GM08714 (cell line): ENCODE measurements around the gene NAA80.
"Not testable (repeated sequence)": the region's sequence is repeated elsewhere in the genome, so short reads cannot be mapped to it uniquely, and the experiment has no call there.

Experiments used
- H3K4me3 ChIP-seq: fragments of 200-500 bp; sonication (Bioruptor generic); 2 replicates; pipeline ENCODE4 v1.5.1; 2014; ENCODE audit warnings: mild to moderate bottlenecking, low read length, inconsistent platforms
- ZNF274 ChIP-seq: IDR thresholded peaks from 2 replicates; pipeline ENCODE4 v1.6.1; 2012; ENCODE audit warnings: mild to moderate bottlenecking, low read depth, low read length

Gene NAA80

DNA sequence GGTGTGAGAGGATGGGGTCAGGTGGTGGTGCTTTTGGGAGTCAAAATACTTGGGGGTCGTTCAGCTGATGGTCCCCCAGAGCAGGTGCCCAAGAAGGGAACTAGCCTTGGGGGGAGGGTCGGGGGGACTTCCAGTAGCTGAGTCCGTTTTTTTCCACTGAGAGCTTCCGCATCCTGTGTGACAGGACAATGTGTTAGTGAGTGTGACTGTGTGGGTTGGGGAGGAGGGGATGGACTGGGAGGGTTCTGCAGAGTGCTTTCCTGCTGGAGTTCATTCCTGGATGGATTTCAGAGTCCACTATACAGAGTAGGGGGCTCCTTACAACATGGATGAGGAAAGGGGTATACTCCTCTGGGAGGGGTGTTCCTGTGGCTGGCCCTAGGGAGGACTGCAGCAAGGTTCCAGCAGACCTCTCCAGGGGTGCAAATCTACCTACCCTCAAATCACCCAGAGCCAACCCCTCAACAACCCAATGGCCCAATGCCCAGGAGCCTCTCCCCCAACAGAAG, 23.9 kb upstream of the NAA80 start:
- no peak overlapping the region for H3K4me3 ChIP-seq
- no peak for TF ChIP-seq ZNF274

DNA sequence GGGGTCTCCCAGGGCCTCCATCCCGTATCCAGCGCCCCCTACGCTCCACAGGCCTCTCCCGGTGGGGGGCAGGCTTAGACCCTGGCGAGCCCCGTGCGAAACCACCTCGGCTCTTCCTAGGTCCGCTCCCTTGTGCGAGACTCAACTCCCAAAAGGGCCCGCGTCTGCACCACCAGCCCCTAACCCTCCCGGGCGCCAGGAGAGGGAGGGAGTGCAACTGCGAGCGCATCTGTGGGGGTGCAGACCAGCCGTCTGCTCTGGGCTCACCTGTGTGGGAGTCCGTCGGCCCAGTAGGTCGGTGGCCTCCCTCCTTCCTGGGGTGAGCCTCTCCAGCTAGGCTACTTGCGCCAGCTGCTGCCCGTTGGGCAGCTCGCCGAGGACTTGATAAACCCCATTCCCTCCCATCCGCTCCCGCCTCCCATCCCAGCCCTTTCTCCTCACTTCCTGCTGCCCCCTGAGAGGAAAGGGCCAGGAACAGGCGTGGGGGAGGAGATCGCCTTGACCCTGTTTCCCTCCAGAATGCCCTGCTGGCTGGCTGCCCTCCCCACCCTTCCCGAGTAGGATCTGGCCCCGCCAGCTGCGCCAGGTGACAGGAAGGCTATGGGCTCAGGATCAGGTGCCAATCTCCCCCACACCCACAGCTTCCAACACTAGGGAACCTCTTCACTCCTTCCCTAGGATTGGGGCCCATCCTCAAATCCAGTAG, 23.3 kb upstream of the NAA80 start, which contains the start of gene HYAL2:
Gene HYAL2 (minus strand): TSS at position 360 of the 706 bp plus-strand sequence. CDS start 2,256 bp downstream, outside the sequence.
- peak within 1 kb of the TSS; percentile 91; the same call in 1 of the 2 replicates for H3K4me3 ChIP-seq
- no peak for TF ChIP-seq ZNF274

DNA sequence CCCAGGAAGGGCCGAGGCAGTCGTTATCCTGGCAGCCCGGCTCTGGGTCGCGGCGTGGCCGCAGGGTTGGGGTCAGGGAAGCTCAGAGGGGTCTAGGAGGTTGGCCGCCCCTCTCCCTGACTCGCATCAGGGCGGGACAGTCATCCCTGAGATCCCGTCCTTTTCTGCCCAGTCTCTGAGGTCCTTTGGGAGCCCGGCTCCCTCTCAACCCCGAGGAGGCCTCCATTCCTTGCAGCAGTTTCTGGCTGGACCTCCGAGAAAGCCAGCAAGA, 22.8 kb upstream of the NAA80 start:
- H3K4me3 ChIP-seq = peak overlapping the region; percentile 15; the same call in 1 of the 2 replicates
- TF ChIP-seq ZNF274 = no peak

DNA sequence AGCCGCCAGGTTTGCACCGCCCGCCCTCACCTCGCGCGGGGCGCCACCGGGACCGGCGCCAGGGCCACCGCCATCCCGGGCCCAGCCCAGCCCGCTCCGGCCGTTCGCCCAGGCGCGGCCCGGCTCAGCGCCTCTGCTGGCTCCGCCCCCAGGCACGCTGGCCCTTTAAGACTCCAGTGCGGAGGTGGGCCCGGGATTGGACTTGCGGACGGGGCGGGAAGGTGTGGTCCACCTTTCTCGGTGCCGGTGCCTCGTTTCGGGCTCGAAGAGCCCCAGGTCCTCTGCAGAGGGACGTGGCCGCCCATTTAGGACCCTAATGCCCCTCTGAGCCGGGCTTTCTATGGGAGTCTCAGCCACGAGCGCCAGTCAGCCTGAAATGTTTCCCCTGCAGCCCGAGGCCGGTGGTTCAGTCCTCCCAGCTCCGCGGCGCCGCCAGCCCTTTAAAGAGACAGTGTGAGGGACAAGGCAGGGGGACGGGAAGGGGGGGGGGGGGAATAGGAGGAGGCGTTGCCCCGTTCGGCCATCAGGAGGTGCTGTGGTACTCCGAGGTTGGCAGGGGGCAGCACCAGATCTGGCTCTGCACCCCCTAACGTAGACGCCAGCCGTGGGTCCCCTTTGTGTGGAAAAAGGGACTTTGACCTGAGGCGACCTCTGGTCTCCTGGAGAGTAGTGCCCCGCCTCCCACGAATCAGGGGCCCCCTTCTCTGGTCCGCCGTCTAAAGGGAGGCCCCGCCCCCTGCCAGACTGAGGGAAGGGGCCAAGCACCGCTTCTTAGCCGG, 22.3 kb upstream of the NAA80 start:
- no peak for TF ChIP-seq ZNF274

DNA sequence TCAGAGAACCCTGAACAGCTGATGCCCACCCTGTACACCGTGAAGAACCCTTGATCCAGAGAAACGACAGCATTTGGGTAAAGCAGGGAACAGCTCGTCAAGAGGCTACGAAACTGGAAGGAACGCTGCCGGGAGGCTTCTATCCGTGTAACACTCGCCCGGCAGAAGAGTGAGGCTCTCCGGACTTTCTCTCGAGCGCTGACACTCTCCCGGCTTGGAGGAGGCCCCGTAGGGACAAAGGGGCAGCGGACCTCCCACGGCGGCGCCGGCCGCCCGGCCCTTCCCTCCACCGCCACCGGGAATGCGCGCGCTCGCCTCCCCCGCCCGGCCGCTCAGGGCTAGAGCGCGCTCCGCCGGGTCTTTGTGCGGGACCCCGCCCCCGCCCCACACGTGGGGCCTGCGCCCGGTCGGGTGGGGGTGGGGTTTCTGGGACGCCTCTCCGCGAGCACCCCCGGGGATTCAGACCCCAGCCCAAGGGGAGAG, 21.7 kb upstream of the NAA80 start:
- no peak for TF ChIP-seq ZNF274
- peak overlapping the region; percentile 91 for H3K4me3 ChIP-seq

More for the DNA sequence above, 22.3 kb upstream of the NAA80 start:
- H3K4me3 ChIP-seq = peak overlapping the region; percentile 91; the same call in 1 of the 2 replicates

DNA sequence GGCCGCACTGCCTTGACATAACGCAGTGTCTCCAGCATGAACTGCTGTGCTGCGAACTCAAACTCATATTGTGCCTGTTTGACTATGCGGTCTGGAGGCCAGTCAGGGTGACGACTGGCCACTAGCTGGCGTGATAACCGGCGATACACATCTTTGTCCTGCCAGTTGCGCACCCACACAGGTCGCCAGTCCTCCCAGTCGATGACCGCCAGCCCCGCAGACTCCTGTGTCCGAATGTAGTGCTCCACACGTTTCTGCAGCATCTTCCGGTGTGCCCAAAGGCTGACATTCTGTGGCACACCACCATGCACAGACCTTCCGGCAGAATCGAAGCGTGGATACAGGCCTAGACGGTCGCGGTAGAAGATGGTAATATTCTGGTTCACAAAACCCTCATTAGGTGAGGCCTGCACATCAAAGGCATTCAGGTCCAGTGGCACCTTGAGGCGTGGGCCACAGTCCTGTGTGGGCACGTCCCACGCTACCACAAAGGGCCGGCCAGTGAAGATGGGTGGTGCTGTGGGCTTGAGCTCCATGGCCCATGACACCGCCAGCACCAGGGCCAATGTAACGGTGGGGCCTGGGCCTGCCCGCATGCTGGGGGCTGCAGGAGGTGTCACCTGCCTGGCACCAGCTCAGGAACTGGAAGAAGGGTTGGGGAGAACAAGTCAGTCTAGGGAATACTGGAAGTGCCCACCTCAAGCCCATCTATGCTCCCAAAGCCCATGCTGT, 20.9 kb upstream of the NAA80 start:
- H3K4me3 ChIP-seq = peak overlapping the region; percentile 91; the same call in 1 of the 2 replicates
- TF ChIP-seq ZNF274 = no peak

DNA sequence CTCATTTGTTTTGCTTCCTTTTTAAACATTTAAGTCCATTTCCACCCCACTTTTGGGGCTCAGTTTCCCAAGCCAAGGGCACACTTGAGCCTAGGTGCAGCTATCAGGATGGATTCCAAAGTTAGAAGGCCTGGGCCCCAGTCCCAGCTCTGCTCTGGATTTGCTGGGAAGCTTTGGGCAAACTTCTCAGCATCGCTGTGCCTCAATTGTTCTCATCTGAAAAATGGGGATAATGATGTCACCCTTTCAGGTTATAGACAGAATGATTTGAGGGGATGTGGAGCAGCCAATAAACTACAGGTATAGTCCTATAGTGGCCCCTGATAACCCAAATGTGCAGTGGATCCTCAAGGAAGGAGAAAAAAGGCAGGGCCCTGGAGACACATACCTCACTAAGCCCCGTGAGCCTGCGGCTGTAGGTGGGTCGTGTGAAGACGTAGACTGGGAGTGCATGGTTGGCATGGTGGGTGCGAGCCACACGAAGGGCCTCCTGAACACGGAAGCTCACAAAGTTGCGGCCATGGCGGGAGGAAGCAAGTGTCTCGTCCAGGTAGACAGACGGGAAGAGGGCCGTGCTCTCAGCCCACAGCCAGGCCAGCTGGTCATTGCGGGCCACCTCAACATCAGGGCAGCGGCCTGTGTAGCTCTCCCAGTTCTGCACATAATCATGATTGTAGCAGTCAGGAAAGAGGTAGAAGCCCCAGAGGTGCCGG, 20.1 kb upstream of the NAA80 start:
- H3K4me3 ChIP-seq = no peak overlapping the region

DNA sequence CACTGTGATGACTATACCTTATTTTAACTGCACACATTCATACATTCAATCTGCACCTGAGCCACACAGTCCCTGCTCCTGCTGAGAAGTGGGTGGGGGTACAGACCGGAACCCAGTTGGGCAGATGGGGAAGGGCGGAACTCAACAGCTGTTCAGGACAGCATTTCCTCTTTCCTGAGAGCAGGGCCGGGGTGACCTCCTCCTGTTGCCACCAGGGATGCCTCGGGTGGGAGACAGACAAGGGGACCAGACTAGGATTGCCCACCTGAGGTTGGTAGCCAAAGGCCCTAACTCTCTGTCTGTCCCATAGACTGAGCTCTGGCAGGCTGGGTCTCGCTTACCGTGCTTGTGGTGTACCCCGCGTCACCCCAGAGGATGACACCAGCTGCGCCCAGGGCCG, 19.4 kb upstream of the NAA80 start:
- no peak for TF ChIP-seq ZNF274

More for the DNA sequence above, 20.1 kb upstream of the NAA80 start:
- no peak for TF ChIP-seq ZNF274

DNA sequence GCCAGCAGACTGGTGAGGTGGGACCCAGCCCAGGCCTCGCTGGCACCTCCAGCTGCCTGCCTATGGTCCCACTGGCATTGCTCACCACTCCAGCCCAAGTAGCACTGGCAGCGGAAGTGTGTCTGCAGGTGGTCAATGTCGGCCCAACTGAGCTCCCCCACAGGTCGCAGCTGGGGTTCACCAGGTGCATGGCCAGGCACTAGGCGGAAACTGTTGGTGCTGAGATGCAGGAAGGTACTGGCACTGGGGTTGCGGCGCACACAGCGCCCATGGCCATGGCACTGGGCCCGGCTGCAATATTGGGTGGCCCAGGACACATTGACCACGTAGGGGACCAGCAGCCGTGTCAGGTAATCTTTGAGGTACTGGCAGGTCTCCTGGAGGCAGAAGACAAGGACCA, 19.0 kb upstream of the NAA80 start:
- no peak overlapping the region for H3K4me3 ChIP-seq

More for the DNA sequence above, 19.4 kb upstream of the NAA80 start:
- H3K4me3 ChIP-seq = no peak overlapping the region

DNA sequence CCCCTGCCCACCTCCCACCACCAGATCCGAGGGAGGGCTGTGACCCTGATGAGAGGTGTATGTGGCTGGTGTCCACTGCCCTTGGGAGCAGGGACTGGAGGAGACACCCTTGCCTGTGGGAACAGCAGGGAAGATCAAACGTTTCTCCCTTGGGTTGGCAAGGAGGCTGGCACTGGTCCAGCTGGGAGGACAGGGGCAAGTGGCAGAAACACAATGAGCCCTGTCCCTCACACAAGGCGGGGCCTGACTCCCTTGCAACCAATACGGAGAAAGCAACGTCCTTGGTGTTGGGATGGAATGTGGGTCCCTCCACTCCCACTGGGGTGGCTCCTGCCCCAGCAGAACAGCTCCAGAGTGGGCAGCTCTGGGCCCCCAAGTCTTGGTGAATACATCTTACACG, 18.1 kb upstream of the NAA80 start:
- no peak overlapping the region for H3K4me3 ChIP-seq
- TF ChIP-seq ZNF274 = no peak

More for the DNA sequence above, 19.0 kb upstream of the NAA80 start:
- TF ChIP-seq ZNF274 = no peak

DNA sequence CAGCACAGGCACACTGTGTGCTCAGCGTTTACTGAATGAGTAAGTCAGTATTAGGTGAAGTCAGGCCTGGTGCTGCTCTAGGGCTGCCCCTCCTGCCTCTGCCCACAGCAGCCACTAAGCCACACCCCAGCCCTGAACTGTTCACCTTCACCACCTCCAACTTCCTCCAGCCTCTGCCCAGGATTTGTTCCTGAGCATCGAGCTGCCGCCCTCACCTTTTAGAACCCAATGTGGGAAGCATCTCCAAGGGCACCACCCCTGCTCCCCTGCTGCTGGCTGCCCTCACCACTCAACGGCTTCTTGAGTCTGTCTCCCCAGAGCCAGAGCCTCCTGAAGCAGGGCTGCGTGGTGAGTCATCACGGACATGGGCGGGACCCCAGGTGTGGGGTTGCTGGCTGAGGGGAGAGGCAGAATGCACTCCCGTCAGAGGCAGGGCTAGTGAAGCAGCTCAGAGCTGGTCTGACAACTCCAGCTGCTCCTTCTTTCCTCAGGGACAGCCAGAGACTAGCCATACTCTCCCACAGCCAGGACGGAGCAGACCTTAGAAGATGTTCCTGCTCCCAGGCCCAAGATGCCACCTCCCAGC, 17.5 kb upstream of the NAA80 start:
- H3K4me3 ChIP-seq = no peak overlapping the region
- TF ChIP-seq ZNF274 = no peak

DNA sequence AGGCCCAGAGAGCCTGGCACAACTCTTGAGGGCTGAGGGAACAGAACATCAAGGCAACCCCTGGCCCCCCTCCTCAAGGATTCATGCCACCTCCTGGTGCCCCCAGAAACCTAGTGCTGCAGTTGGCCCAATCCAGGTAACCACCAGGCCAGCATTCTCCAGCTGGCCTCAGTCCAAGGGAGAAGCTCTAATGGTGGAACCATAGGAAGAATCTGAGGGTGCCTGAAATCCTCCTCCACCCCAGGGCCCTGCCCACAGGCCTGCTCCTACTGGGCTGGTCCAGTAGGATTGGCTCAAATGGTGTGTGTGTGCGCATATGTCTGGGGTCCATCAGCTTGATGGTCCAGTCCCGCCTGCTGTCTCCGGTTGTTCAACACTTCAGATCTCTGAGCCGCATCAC, 15.6 kb upstream of the NAA80 start:
- no peak for TF ChIP-seq ZNF274
- no peak overlapping the region for H3K4me3 ChIP-seq

DNA sequence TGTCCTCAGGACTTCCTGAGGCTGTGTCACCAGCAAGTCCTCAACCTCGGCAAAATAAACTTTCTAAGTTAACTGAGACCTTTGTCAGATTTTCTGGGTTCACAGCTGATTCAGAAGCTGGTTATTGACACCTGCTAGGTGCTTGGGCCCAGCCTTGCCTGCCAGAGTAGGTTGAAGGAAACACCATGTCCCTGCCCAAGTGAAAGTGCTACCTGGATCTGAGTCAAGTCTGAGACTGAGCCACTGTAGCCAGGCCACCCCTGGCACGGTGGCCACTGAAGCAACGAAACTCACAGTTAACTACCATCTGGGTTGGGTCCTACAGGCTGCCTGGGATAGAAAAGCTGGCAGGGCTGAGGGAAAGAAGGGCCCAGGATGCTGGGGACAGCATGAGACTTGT, 15.1 kb upstream of the NAA80 start:
- TF ChIP-seq ZNF274 = no peak
- no peak overlapping the region for H3K4me3 ChIP-seq

DNA sequence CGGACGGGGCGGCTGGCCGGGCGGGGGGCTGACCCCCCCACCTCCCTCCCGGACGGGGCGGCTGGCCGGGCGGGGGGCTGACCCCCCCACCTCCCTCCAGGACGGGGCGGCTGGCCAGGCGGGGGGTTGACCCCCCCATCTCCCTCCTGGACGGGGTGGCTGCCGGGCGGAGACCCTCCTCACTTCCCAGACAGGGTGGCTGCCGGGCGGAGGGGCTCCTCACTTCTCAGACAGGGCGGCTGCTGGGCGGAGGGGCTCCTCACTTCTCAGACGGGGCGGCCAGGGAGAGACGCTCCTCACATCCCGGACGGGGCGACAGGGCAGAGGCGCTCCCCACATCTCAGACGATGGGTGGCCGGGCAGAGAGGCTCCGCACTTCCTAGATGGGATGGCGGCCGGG, 12.8 kb upstream of the NAA80 start:
- H3K4me3 ChIP-seq = not testable (repeated sequence)
